Hematopoietic multipotent progenitor cell (in vitro differentiated cells): ENCODE measurements around the gene KIF3B. TPM values are rescaled to one million over a fixed set of nuclear protein-coding genes. Genes with fewer than 3 reads are reported as not detected.
"Not testable (repeated sequence)": the region's sequence is repeated elsewhere in the genome, so short reads cannot be mapped to it uniquely, and the experiment has no call there.

Experiments used
- DNase-seq, 3 donors: peaks; one replicate each; pipeline ENCODE4 v3.0.0-alpha.2; 2011 to 2015; ENCODE audit warnings: low read depth in 2 of 3, low spot score in 2 of 3
- total RNA-seq: library from RNA; depleted of rRNA; stranded (reverse); fragments of >200 nt; gene quantifications from one replicate; pipeline ENCODE4 v1.2.3, GENCODE V29; 2012

KIF3B gene
- total RNA-seq, 1 donor = 5.4 TPM

- DNase-seq = no peak
Observed at GRCh38 chr20:32370897-32371296, 93.4 kb downstream of the KIF3B start.

GRCh38 chr20:32378461-32378860 is 101.0 kb downstream of the KIF3B start:
- DNase-seq = no peak

- DNase-seq = not testable (repeated sequence)
Observed at GRCh38 chr20:32380037-32380436, 102.6 kb downstream of the KIF3B start.

- no peak for DNase-seq
Observed at GRCh38 chr20:32380745-32381144, 103.3 kb downstream of the KIF3B start.

- no peak for DNase-seq
Observed at GRCh38 chr20:32382102-32382950, 104.9 kb downstream of the KIF3B start.

GRCh38 chr20:32383441-32383840 is 106.0 kb downstream of the KIF3B start:
- not testable (repeated sequence) for DNase-seq

Other genes with a start within 250 kb of the KIF3B start
- gene HCK, start 225.4 kb upstream of the KIF3B start, total RNA-seq = 23.4 TPM
- 32.0 TPM for gene TM9SF4, start 167.9 kb upstream of the KIF3B start, total RNA-seq
- 8.3 TPM for gene PLAGL2, start 69.9 kb upstream of the KIF3B start, total RNA-seq
- gene POFUT1, start 69.8 kb upstream of the KIF3B start, total RNA-seq = 14.3 TPM
- 51.4 TPM for gene ASXL1, start 80.7 kb downstream of the KIF3B start, total RNA-seq